Brain microvascular endothelial cell (primary cell): ENCODE results near the gene CIT.
"Not testable (repeated sequence)": the region's sequence is repeated elsewhere in the genome, so short reads cannot be mapped to it uniquely, and the experiment has no call there.

Experiments used
- DNase-seq: peaks from one replicate; pipeline ENCODE4 v3.0.0-alpha.2; 2020
- H3K27ac ChIP-seq: fragments of 250-450 bp; sonication (Bioruptor Pico); 2 replicates; pipeline ENCODE4 v1.5.1; 2020; ENCODE audit warnings: mild to moderate bottlenecking, moderate library complexity
- H3K27me3 ChIP-seq: fragments of 250-450 bp; sonication (Bioruptor Pico); replicated peaks from 2 replicates; pipeline ENCODE4 v1.5.1; 2020; ENCODE audit warnings: mild to moderate bottlenecking
- H3K36me3 ChIP-seq: fragments of 250-450 bp; sonication (Bioruptor Pico); replicated peaks from 2 replicates; pipeline ENCODE4 v1.5.1; 2020; ENCODE audit warnings: mild to moderate bottlenecking
- H3K4me3 ChIP-seq: 2 replicates; pipeline ENCODE4 v1.5.1; 2011; ENCODE audit warnings: low read depth, mild to moderate bottlenecking, control low read depth, low read length, moderate library complexity
- in situ Hi-C: cut with HindIII; loops from 2 replicates; pipeline ENCODE4 v1.10.0; 2017; ENCODE audit warnings: low sequenced_read_pairs, low pct_ligation_motif_present
- TF ChIP-seq, protein P1 (sequence below): IDR thresholded peaks from 2 replicates; pipeline ENCODE4 v1.5.1; 2011; ENCODE audit warnings: low read depth, mild to moderate bottlenecking, moderate library complexity, low read length, control low read depth, inconsistent platforms; ENCODE audit errors: missing control alignments

CIT gene

DNA sequence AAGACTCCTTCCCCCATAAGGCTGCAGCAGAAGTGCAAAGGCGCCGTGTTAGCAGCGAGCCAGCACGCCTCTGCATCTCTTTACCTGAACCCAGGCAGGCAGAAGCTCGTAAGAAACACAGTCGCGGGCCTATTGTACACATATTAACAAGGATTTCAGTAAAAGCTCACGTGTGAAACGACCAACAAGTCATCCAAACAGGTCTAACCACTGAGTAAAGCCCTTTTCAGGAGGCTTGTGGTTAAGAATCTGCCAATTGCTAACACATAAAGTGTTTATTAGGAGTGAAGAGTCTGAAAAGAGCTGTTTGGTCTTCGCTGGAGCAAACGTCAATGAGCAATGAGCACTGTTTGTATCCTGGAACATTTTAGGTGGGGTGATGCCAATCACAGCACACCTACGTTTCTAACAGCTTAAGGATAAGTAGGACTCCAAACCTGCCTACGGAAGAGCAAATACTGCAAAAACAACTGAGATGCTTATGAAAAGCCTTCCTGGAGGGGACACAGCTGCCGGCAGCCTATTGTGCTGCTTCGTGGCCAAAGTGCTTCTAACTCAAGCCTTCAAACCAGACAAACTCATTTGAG is 166.1 kb downstream of the CIT start:
- no peak for DNase-seq
- Histone ChIP-seq H3K36me3 (no peaks in the 10 kb centered on the region), H3K4me3 (no peak overlapping the region), H3K27me3 (no peaks in the 10 kb centered on the region), H3K27ac (no peak overlapping the region)
- TF ChIP-seq, protein P1, sequence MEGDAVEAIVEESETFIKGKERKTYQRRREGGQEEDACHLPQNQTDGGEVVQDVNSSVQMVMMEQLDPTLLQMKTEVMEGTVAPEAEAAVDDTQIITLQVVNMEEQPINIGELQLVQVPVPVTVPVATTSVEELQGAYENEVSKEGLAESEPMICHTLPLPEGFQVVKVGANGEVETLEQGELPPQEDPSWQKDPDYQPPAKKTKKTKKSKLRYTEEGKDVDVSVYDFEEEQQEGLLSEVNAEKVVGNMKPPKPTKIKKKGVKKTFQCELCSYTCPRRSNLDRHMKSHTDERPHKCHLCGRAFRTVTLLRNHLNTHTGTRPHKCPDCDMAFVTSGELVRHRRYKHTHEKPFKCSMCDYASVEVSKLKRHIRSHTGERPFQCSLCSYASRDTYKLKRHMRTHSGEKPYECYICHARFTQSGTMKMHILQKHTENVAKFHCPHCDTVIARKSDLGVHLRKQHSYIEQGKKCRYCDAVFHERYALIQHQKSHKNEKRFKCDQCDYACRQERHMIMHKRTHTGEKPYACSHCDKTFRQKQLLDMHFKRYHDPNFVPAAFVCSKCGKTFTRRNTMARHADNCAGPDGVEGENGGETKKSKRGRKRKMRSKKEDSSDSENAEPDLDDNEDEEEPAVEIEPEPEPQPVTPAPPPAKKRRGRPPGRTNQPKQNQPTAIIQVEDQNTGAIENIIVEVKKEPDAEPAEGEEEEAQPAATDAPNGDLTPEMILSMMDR = no peak
- in situ Hi-C loops = no loop called here

DNA sequence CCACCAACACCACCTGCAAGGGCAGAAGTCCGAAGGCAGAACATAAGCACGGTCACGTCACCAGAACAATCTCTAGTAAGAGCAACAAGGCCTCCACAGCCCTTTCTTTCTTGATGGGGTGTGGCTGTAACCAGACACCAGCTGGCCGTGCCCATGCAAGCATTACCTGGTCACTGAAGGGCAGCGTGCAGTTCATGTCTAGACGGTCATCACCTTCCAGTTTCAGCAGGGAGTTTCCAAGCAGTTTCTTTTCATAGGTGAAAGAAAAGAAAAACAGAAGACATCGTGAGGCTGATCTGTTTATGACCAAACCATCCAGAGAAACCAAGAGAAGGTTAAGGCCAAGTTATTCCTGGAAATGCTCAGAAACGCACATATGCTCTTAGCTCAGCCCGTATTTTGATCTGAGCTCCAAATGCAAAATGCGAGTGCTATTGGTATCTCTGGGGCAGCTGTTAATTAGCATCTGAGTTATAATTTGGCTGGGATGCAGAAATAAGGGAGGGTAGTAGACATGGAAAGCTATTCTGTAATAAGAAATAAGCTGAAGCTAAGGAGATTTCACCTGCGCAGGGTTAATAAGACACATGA is 166.7 kb downstream of the CIT start:
- no peaks in the 10 kb centered on the region for H3K36me3 ChIP-seq
- H3K27ac ChIP-seq = no peak overlapping the region
- H3K4me3 ChIP-seq = no peak overlapping the region
- in situ Hi-C loops = no loop called here
- DNase-seq = no peak
- no peaks in the 10 kb centered on the region for H3K27me3 ChIP-seq
- TF ChIP-seq, protein P1 = no peak

DNA sequence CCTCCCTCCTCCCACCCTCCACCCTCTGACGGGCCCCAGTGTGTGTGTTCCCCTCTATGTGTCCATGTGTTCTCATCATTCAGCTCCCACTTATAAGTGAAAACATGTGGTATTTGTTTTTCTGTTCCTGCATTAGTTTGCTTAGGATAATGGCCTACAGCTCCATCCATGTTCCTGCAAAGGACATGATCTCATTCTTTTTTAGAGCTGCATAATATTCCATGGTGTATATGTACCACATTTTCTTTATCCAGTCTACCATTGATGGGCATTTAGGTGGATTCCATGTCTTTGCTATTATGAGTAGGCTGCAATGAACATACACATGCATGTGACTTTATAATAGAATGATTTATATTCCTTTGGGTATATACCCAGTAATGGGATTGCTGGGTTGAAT is 170.7 kb downstream of the CIT start:
- DNase-seq, H3K36me3 ChIP-seq, in situ Hi-C loops, H3K27me3 ChIP-seq, H3K27ac ChIP-seq, H3K4me3 ChIP-seq: not testable (repeated sequence)

DNA sequence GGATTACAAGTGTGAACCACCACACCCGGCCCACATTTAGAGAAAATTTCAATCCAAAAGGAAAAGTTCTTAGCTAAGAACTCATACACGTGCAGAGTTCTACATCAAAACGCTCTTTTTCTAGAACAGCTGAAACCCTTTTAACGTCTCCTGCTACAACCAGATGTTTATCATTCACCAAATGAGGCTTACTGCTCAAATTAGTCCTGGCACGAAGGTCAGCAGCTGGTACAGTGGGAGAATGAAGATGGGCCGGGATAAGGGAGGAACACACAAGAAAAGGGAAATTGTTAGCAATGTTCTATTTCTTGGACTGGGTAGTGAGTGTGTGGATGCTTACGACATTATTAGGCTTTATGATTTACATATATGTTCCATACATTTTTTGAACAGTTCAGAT is 171.9 kb downstream of the CIT start:
- no peak for DNase-seq
- in situ Hi-C loops = no loop called here
- Histone ChIP-seq H3K27me3 (no peaks in the 10 kb centered on the region), H3K36me3 (no peaks in the 10 kb centered on the region), H3K4me3 (no peak overlapping the region), H3K27ac (no peak overlapping the region)
- TF ChIP-seq, protein P1 = no peak

DNA sequence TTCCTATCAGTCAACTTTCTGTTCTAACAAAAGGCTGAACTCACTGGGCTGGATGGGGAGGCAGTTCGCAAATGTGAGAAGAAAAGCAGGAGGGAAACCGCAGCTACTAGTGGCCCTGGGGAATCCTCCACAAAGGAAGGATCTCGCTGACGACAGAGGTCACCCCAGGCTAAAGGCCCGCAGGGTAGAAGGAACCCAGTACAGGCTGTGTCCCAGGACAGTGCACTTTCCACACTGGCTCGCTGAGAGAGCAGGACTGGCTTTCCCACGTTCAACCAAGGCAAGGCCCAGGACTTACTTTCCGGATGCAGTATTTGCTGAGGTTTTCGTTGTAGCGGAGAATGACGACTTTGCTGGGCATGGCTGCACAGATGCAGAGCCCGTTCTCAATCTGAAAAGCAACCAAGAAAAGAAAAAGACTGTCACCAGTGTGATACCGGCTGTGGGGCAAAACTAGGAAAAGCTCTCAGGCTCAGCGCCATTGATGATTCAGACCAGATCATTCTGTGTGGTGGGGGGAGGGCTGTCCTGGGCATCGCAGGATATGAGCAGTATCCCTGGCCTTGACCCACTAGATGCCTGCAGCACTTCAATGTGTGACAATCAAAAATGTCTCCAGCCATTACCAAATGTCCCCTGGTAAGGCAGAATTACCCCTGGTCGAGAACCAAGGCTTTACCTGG is 172.9 kb downstream of the CIT start:
- Histone ChIP-seq H3K36me3 (no peaks in the 10 kb centered on the region), H3K27ac (peak overlapping the region; percentile 24), H3K4me3 (no peak overlapping the region), H3K27me3 (no peaks in the 10 kb centered on the region)
- in situ Hi-C loops = no loop called here
- TF ChIP-seq, protein P1 = no peak
- peak; percentile 42 for DNase-seq

DNA sequence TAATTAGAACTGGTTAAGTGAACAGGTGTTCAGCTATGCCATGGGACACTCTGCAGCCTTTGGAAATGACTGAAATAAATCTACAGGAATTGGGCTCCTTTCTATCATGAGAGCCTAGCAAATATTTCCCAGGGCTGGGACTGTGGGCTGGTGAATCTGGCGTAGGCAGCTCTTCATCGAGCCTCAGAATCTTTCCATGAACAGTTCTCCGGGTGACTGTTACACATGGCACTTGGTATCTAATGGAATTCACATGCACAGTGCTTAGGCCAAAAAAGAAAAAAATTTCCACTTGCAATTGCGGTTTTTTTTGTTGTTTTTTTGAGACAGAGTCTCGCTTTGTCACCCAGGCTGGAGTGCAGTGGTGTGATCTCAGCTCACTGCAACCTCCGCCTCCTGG is 177.0 kb downstream of the CIT start:
- no peak overlapping the region for H3K4me3 ChIP-seq
- H3K27me3 ChIP-seq = no peaks in the 10 kb centered on the region
- no peaks in the 10 kb centered on the region for H3K36me3 ChIP-seq
- no peak overlapping the region for H3K27ac ChIP-seq
- TF ChIP-seq, protein P1 = no peak
- no peak for DNase-seq
- in situ Hi-C loops = no loop called here
